HCT116 (cell line): ENCODE results near the gene ZBTB7B. TPM values are rescaled to one million over a fixed set of nuclear protein-coding genes. Genes with fewer than 3 reads are reported as not detected.

ENCODE experiments used
- ATAC-seq: fragments of 200-7000 bp; cut with Tn5 transposase; 2 replicates; pipeline ENCODE4 v1.9.1; 2020; ENCODE audit warnings: mild to moderate bottlenecking, moderate library complexity
- BruUV-seq: library from RNA; stranded (reverse); fragments of 400-500 nt; replicated peaks from 2 replicates; lab custom pipeline; 2021; lab: Mats Ljungman, UMichigan
- CTCF ChIA-PET: fragments of 300-600 bp; sonication (Branson Sonifier 250); formaldehyde crosslinking; loops from one replicate; lab custom pipeline; 2021; ENCODE audit warnings: antibody characterized with exemption; lab: Charles Lee
- POLR2A ChIA-PET: fragments of 300-600, 350-600 bp; sonication (Branson Sonifier 250); formaldehyde crosslinking; loops from one replicate; lab custom pipeline; 2021; ENCODE audit warnings: antibody characterized with exemption; lab: Charles Lee
- RAD21 ChIA-PET, 2 experiments: fragments of 300-600 bp; sonication (Branson Sonifier 250); formaldehyde crosslinking; loops; one replicate each; lab custom pipeline; 2023; ENCODE audit warnings: low total read pairs in 2 of 2; ENCODE audit not compliant: uncharacterized antibody in 2 of 2, unreplicated experiment in 2 of 2, low non-redundant PET in 1 of 2; lab: Charles Lee
- DNase-seq: peaks from one replicate; pipeline ENCODE4 v3.0.0-alpha.2; 2010; ENCODE audit warnings: low read depth, low spot score
- H2AFZ ChIP-seq: fragments of 200-600 bp; shearing (Covaris generic), sonication (generic); 2 replicates; pipeline ENCODE4 v1.6.1; 2017; ENCODE audit warnings: low read depth, mixed run types, mixed read lengths, antibody characterized with exemption, low read length; ENCODE audit not compliant: poor library complexity, severe bottlenecking
- H3K27ac ChIP-seq: 2 replicates; pipeline ENCODE4 v1.5.1; 2012; ENCODE audit warnings: low read depth, low read length
- H3K27me3 ChIP-seq: fragments of 200-600 bp; sonication (generic); 2 replicates; pipeline ENCODE4 v1.6.1; 2016; ENCODE audit warnings: mixed run types, low read length, mixed read lengths; ENCODE audit not compliant: insufficient read depth
- H3K36me3 ChIP-seq, 2 experiments: fragments of 200-500 bp in 1 of 2; fragments of 200-600 bp in 1 of 2; sonication (Bioruptor generic) in 1 of 2; sonication (generic) in 1 of 2; 2 replicates each; pipeline versions ENCODE4 v1.5.1 to v1.6.1; 2014 to 2016; ENCODE audit warnings: low read length in 2 of 2, inconsistent platforms in 1 of 2, mixed read lengths in 1 of 2, mixed run types in 1 of 2; ENCODE audit not compliant: insufficient read depth in 2 of 2, control insufficient read depth in 1 of 2
- H3K4me1 ChIP-seq, 2 experiments: fragments of 200-600 bp in 1 of 2; sonication (generic) in 1 of 2; 2 replicates each; pipeline versions ENCODE4 v1.5.1 to v1.6.1; 2012 to 2017; ENCODE audit warnings: low read length in 2 of 2, inconsistent platforms in 1 of 2, mild to moderate bottlenecking in 1 of 2, mixed read lengths in 1 of 2, mixed run types in 1 of 2, moderate library complexity in 1 of 2; ENCODE audit not compliant: insufficient read depth in 2 of 2, control insufficient read depth in 1 of 2
- H3K4me2 ChIP-seq: fragments of 200-600 bp; sonication (generic); 2 replicates; pipeline ENCODE4 v1.6.1; 2017; ENCODE audit warnings: mixed run types, low read length, mixed read lengths
- H3K4me3 ChIP-seq, 2 experiments: fragments of 200-600 bp in 1 of 2; sonication (generic) in 1 of 2; replicated peaks in 1 of 2; 2 replicates each; pipeline ENCODE4 v1.5.1; 2011 to 2016; ENCODE audit warnings: low read length in 2 of 2, control low read depth in 1 of 2, low read depth in 1 of 2, mild to moderate bottlenecking in 1 of 2, mixed read lengths in 1 of 2, mixed run types in 1 of 2
- H3K79me2 ChIP-seq: fragments of 200-600 bp; sonication (generic); 2 replicates; pipeline ENCODE4 v1.6.1; 2017; ENCODE audit warnings: mild to moderate bottlenecking, mixed run types, low read length, moderate library complexity, mixed read lengths; ENCODE audit not compliant: insufficient read depth
- H3K9ac ChIP-seq: fragments of 200-600 bp; sonication (generic); 2 replicates; pipeline ENCODE4 v1.6.1; 2016; ENCODE audit warnings: low read length, mixed read lengths
- H3K9me2 ChIP-seq: fragments of 200-600 bp; sonication (generic), shearing (Covaris generic); 2 replicates; pipeline ENCODE4 v1.6.1; 2017; ENCODE audit warnings: mixed run types, mild to moderate bottlenecking, moderate library complexity; ENCODE audit not compliant: insufficient read depth
- H3K9me3 ChIP-seq, 2 experiments: fragments of 200-500 bp in 1 of 2; fragments of 200-600 bp in 1 of 2; sonication (Bioruptor generic) in 1 of 2; sonication (generic) in 1 of 2; 2 replicates each; pipeline ENCODE4 v1.6.1; 2014 to 2017; ENCODE audit warnings: low read length in 2 of 2, mixed read lengths in 2 of 2, inconsistent platforms in 1 of 2, low read depth in 1 of 2, mild to moderate bottlenecking in 1 of 2, mixed run types in 1 of 2, moderate library complexity in 1 of 2; ENCODE audit not compliant: control insufficient read depth in 1 of 2, insufficient read depth in 1 of 2
- H4K20me1 ChIP-seq: fragments of 200-600 bp; sonication (generic), shearing (Covaris generic); 2 replicates; pipeline ENCODE4 v1.6.1; 2017; ENCODE audit warnings: mixed run types, mild to moderate bottlenecking, moderate library complexity; ENCODE audit not compliant: insufficient read depth
- ATF3 ChIP-seq: IDR thresholded peaks from 2 replicates; pipeline ENCODE4 v1.6.1; 2012
- CEBPB ChIP-seq: IDR thresholded peaks from 2 replicates; pipeline ENCODE4 v1.6.1; 2012; ENCODE audit warnings: low read depth
- CTCF ChIP-seq, 3 experiments: fragments of 200-600 bp in 1 of 3; sonication (generic) in 1 of 3; IDR thresholded peaks in 2 of 3; conservative IDR thresholded peaks in 1 of 3; 2 replicates each; pipeline ENCODE4 v1.5.1; 2012 to 2017; ENCODE audit warnings: low read depth in 2 of 3, low read length in 2 of 3, antibody characterized with exemption in 1 of 3, borderline replicate concordance in 1 of 3, control low read depth in 1 of 3, mild to moderate bottlenecking in 1 of 3, mixed read lengths in 1 of 3, mixed run types in 1 of 3, moderate library complexity in 1 of 3; ENCODE audit not compliant: insufficient read depth in 1 of 3
- EGR1 ChIP-seq: IDR thresholded peaks from 2 replicates; pipeline ENCODE4 v1.6.1; 2012; ENCODE audit warnings: low read depth
- ELF1 ChIP-seq: IDR thresholded peaks from 2 replicates; pipeline ENCODE4 v1.6.1; 2012; ENCODE audit warnings: low read depth, borderline replicate concordance
- EZH2 ChIP-seq: fragments of 200-600 bp; sonication (generic); IDR thresholded peaks from 2 replicates; pipeline ENCODE4 v1.6.1; 2017; ENCODE audit warnings: antibody characterized with exemption, mixed run types
- EZH2phosphoT487 ChIP-seq: fragments of 200-600 bp; IDR thresholded peaks from 2 replicates; pipeline ENCODE4 v1.6.1; 2018; ENCODE audit warnings: antibody characterized with exemption, borderline replicate concordance
- FOSL1 ChIP-seq: IDR thresholded peaks from 2 replicates; pipeline ENCODE4 v1.6.1; 2012; ENCODE audit warnings: low read depth
- JUND ChIP-seq: IDR thresholded peaks from 2 replicates; pipeline ENCODE4 v1.6.1; 2012
- POLR2A ChIP-seq: IDR thresholded peaks from 2 replicates; pipeline ENCODE4 v1.7.0; 2011; ENCODE audit warnings: borderline replicate concordance; ENCODE audit not compliant: insufficient read depth, insufficient read length; ENCODE audit errors: extremely low read depth
- RAD21 ChIP-seq: IDR thresholded peaks from 2 replicates; pipeline ENCODE4 v1.6.1; 2012; ENCODE audit warnings: low read depth, mild to moderate bottlenecking
- REST ChIP-seq: IDR thresholded peaks from 2 replicates; pipeline ENCODE4 v1.6.1; 2012; ENCODE audit warnings: low read depth
- SIN3A ChIP-seq: IDR thresholded peaks from 2 replicates; pipeline ENCODE4 v1.6.1; 2012; ENCODE audit warnings: low read depth
- SP1 ChIP-seq: IDR thresholded peaks from 2 replicates; pipeline ENCODE4 v1.6.1; 2012; ENCODE audit warnings: low read depth
- SRF ChIP-seq: IDR thresholded peaks from 2 replicates; pipeline ENCODE4 v1.6.1; 2012; ENCODE audit warnings: low read depth
- TCF7L2 ChIP-seq: IDR thresholded peaks from 2 replicates; pipeline ENCODE4 v1.7.0; 2011; ENCODE audit warnings: borderline replicate concordance, inconsistent platforms; ENCODE audit not compliant: insufficient read depth, insufficient read length; ENCODE audit errors: extremely low read depth
- ZFX ChIP-seq: fragments of 450-650 bp; IDR thresholded peaks from 2 replicates; pipeline ENCODE4 v1.6.1; 2017
- ZNF274 ChIP-seq: fragments of 200-500 bp; sonication (Bioruptor generic); IDR thresholded peaks from 2 replicates; pipeline ENCODE4 v1.6.1; 2014; ENCODE audit warnings: mild to moderate bottlenecking, low read depth, low read length, inconsistent platforms
- intact Hi-C: fragments of 100-400 bp; cut with micrococcal nuclease; formaldehyde crosslinking; loops from 2 replicates; pipeline ENCODE4 v1.10.0; 2022
- total RNA-seq: library from RNA; stranded (reverse); gene quantifications from one replicate; pipeline ENCODE4 v1.2.1, GENCODE V29; 2021; ENCODE audit not compliant: unreplicated experiment
- TF ChIP-seq, protein P1 (sequence below): IDR thresholded peaks from 2 replicates; pipeline ENCODE4 v1.6.1; 2012

The ZBTB7B gene
- total RNA-seq, 1 experiment from 2014 or later = 57.0 TPM

- H3K9me2 ChIP-seq = no peaks in the 10 kb centered on the region
- H3K27me3 ChIP-seq = no peaks in the 10 kb centered on the region
- no peak overlapping the region for H3K27ac ChIP-seq
- intact Hi-C loops = no loop called here
- TF ChIP-seq ELF1 (no peak), CEBPB (no peak), RAD21 (no peak), ZFX (no peak), SP1 (no peak), SRF (no peak), POLR2A (no peak), ATF3 (no peak), EZH2phosphoT487 (no peak), TCF7L2 (no peak), SIN3A (no peak), FOSL1 (no peak), ZNF274 (no peak), EZH2 (no peak), CTCF (IDR thresholded peaks at IDR 0.05 in 2 of 3, conservative IDR thresholded peaks at IDR 0.05 in 1 of 3; ENCODE audit: borderline replicate concordance in 1 of 3, insufficient read depth in 1 of 3, low read depth in 2 of 3, low read length in 2 of 3) (no peak), EGR1 (no peak), JUND (no peak), REST (no peak)
- TF ChIP-seq, protein P1, sequence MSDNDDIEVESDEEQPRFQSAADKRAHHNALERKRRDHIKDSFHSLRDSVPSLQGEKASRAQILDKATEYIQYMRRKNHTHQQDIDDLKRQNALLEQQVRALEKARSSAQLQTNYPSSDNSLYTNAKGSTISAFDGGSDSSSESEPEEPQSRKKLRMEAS = no peak
- ATAC-seq (no peak), DNase-seq (no peak)
- no peaks in the 10 kb centered on the region for H4K20me1 ChIP-seq
- H3K4me2 ChIP-seq = no peak overlapping the region
- ChIA-PET CTCF (no interaction called here), RAD21 (no interaction called here), POLR2A (no interaction called here)
- H3K79me2 ChIP-seq = peaks cover 44% of the 10 kb centered on the region
- H3K9ac ChIP-seq = no peak overlapping the region
- no peak overlapping the region for H3K4me3 ChIP-seq
- no peak overlapping the region for H2AFZ ChIP-seq
- H3K4me1 ChIP-seq = peaks cover 10 to 29% of the 10 kb centered on the region in 2 experiments; a peak in 3 of 4 replicates
- no peaks in the 10 kb centered on the region for H3K9me3 ChIP-seq
- H3K36me3 ChIP-seq = peaks cover 12 to 25% of the 10 kb centered on the region in 2 experiments; a peak in 3 of 4 replicates
- BruUV-seq = no TSS peak
Measured at GRCh38 chr1:154990276-154990675, 12.3 kb upstream of the ZBTB7B start.
